Neural cell (in vitro differentiated cells): Measurements from ENCODE around the gene APAF1. TPM values are rescaled to one million over a fixed set of nuclear protein-coding genes. Genes with fewer than 3 reads are reported as not detected.
"Not testable (repeated sequence)": the region's sequence is repeated elsewhere in the genome, so short reads cannot be mapped to it uniquely, and the experiment has no call there.

ENCODE experiments used
- H2AFZ ChIP-seq: fragments of 200-600, 300-800 bp; sonication (generic), shearing (Covaris generic); 2 replicates; pipeline ENCODE4 v1.6.0; 2014; ENCODE audit warnings: low read depth, mild to moderate bottlenecking, antibody characterized with exemption, low read length, moderate library complexity
- H3F3A ChIP-seq: fragments of 200-600 bp; shearing (Covaris generic); 2 replicates; pipeline ENCODE4 v1.6.1; 2016; ENCODE audit warnings: mild to moderate bottlenecking, moderate library complexity, mixed read lengths, antibody characterized with exemption, low read length; ENCODE audit not compliant: insufficient read depth, poor library complexity, severe bottlenecking
- H3K27ac ChIP-seq: fragments of 200-600, 300-800 bp; sonication (generic), shearing (Covaris generic); 2 replicates; pipeline ENCODE4 v1.5.1; 2014; ENCODE audit warnings: mild to moderate bottlenecking, low read length, moderate library complexity
- H3K27me3 ChIP-seq: fragments of 300-800, 200-600 bp; sonication (generic), shearing (Covaris generic); 2 replicates; pipeline ENCODE4 v1.6.0; 2014; ENCODE audit warnings: mild to moderate bottlenecking, low read depth, low read length, moderate library complexity; ENCODE audit not compliant: insufficient read depth
- H3K36me3 ChIP-seq: fragments of 300-800, 200-600 bp; sonication (generic), shearing (Covaris generic); 2 replicates; pipeline ENCODE4 v1.5.1; 2014; ENCODE audit warnings: mild to moderate bottlenecking, antibody characterized with exemption, low read length, moderate library complexity; ENCODE audit not compliant: insufficient read depth
- H3K4me2 ChIP-seq: fragments of 300-800, 200-600 bp; sonication (generic), shearing (Covaris generic); 2 replicates; pipeline ENCODE4 v1.6.0; 2014; ENCODE audit warnings: mild to moderate bottlenecking, low read length
- H3K4me3 ChIP-seq: fragments of 300-800, 200-600 bp; sonication (generic), shearing (Covaris generic); 2 replicates; pipeline ENCODE4 v1.5.1; 2014; ENCODE audit warnings: mild to moderate bottlenecking, low read length, moderate library complexity
- H3K79me2 ChIP-seq: fragments of 200-600 bp; shearing (Covaris generic); replicated peaks from 2 replicates; pipeline ENCODE4 v1.6.0; 2014; ENCODE audit warnings: mild to moderate bottlenecking, low read length, moderate library complexity; ENCODE audit not compliant: insufficient read depth
- H3K9ac ChIP-seq: fragments of 300-800, 200-600 bp; sonication (generic), shearing (Covaris generic); 2 replicates; pipeline ENCODE4 v1.6.1; 2016; ENCODE audit warnings: mild to moderate bottlenecking, low read length, mixed read lengths
- H3K9me2 ChIP-seq: fragments of 200-600 bp; shearing (Covaris generic); 2 replicates; pipeline ENCODE4 v1.6.1; 2016; ENCODE audit warnings: mild to moderate bottlenecking, low read length, mixed read lengths; ENCODE audit not compliant: insufficient read depth
- H3K9me3 ChIP-seq: fragments of 200-600, 300-800 bp; sonication (generic), shearing (Covaris generic); 2 replicates; pipeline ENCODE4 v1.6.1; 2016; ENCODE audit warnings: mild to moderate bottlenecking, mixed run types, low read length, moderate library complexity, mixed read lengths
- H4K20me1 ChIP-seq: fragments of 200-600 bp; shearing (Covaris generic); 2 replicates; pipeline ENCODE4 v1.6.1; 2016; ENCODE audit warnings: mild to moderate bottlenecking, mixed run types; ENCODE audit not compliant: insufficient read depth
- EP300 ChIP-seq: fragments of 450-650 bp; conservative IDR thresholded peaks from 2 replicates; pipeline ENCODE4 v1.6.1; 2014; ENCODE audit warnings: antibody characterized with exemption, mild to moderate bottlenecking, moderate library complexity; ENCODE audit not compliant: poor library complexity, severe bottlenecking
- EZH2 ChIP-seq: fragments of 200-600, 300-800 bp; shearing (Covaris generic), sonication (generic); IDR thresholded peaks from 2 replicates; pipeline ENCODE4 v1.6.1; 2014; ENCODE audit warnings: antibody characterized with exemption, low read length, borderline replicate concordance, mild to moderate bottlenecking; ENCODE audit not compliant: insufficient read depth, poor library complexity, severe bottlenecking
- MXI1 ChIP-seq: fragments of 450-650 bp; conservative IDR thresholded peaks from 2 replicates; pipeline ENCODE4 v1.6.1; 2014; ENCODE audit warnings: antibody characterized with exemption, mild to moderate bottlenecking; ENCODE audit not compliant: poor library complexity, severe bottlenecking
- POLR2AphosphoS5 ChIP-seq: IDR thresholded peaks from 2 replicates; pipeline ENCODE4 v1.6.1; 2012
- RAD21 ChIP-seq: fragments of 450-650 bp; conservative IDR thresholded peaks from 2 replicates; pipeline ENCODE4 v1.6.1; 2014; ENCODE audit warnings: antibody characterized with exemption, mild to moderate bottlenecking, moderate library complexity
- SMC3 ChIP-seq: fragments of 450-650 bp; conservative IDR thresholded peaks from 2 replicates; pipeline ENCODE4 v1.6.1; 2014; ENCODE audit warnings: antibody characterized with exemption, mild to moderate bottlenecking, moderate library complexity; ENCODE audit not compliant: poor library complexity
- TAF1 ChIP-seq: IDR thresholded peaks from 2 replicates; pipeline ENCODE4 v1.6.1; 2012; ENCODE audit warnings: low read depth
- polyA plus RNA-seq: library from polyadenylated mRNA; depleted of rRNA; stranded (reverse); fragments of >200 nt; gene quantifications from 2 replicates; pipeline ENCODE4 v1.2.3, GENCODE V29; 2014
- TF ChIP-seq, protein P1 (sequence below): fragments of 450-650 bp; IDR thresholded peaks from 2 replicates; pipeline ENCODE4 v1.5.1; 2014; ENCODE audit warnings: antibody characterized with exemption, mild to moderate bottlenecking, moderate library complexity; ENCODE audit not compliant: poor library complexity, severe bottlenecking
- TF ChIP-seq, protein P2 (sequence below): IDR thresholded peaks from 2 replicates; pipeline ENCODE4 v1.6.1; 2012; ENCODE audit warnings: borderline replicate concordance

The APAF1 gene
- polyA plus RNA-seq, 1 donor from 2014 or later = 32.2 TPM

DNA sequence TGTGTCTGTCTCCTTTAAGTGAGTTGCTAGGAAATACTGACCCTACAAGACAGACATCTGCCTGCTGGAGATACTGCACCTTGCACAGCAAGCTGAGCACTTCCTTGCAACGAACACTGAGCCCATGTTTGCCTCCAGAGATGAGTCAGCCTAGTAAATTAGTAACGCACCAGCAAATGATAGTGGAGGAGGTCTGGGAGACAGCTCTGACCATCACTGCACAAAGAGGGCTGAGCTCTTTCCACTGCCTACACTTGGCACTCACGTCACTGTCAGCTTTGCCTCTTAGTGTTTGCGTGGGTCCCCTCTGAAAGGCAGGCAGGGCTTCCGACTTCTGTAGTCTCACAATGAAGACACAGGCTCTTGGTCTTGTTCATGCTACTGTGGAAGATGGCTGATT is 109.0 kb downstream of the APAF1 start:
- H3K9me3 ChIP-seq = no peaks in the 10 kb centered on the region
- H4K20me1 ChIP-seq = no peaks in the 10 kb centered on the region
- H2AFZ ChIP-seq = no peak overlapping the region
- no peak overlapping the region for H3K4me3 ChIP-seq
- H3K4me2 ChIP-seq = no peak overlapping the region
- TF ChIP-seq, protein P1, sequence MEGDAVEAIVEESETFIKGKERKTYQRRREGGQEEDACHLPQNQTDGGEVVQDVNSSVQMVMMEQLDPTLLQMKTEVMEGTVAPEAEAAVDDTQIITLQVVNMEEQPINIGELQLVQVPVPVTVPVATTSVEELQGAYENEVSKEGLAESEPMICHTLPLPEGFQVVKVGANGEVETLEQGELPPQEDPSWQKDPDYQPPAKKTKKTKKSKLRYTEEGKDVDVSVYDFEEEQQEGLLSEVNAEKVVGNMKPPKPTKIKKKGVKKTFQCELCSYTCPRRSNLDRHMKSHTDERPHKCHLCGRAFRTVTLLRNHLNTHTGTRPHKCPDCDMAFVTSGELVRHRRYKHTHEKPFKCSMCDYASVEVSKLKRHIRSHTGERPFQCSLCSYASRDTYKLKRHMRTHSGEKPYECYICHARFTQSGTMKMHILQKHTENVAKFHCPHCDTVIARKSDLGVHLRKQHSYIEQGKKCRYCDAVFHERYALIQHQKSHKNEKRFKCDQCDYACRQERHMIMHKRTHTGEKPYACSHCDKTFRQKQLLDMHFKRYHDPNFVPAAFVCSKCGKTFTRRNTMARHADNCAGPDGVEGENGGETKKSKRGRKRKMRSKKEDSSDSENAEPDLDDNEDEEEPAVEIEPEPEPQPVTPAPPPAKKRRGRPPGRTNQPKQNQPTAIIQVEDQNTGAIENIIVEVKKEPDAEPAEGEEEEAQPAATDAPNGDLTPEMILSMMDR = no peak
- TF ChIP-seq TAF1 (no peak), EP300 (no peak), POLR2AphosphoS5 (no peak), EZH2 (no peak), SMC3 (no peak), MXI1 (no peak), RAD21 (no peak)
- TF ChIP-seq, protein P2, sequence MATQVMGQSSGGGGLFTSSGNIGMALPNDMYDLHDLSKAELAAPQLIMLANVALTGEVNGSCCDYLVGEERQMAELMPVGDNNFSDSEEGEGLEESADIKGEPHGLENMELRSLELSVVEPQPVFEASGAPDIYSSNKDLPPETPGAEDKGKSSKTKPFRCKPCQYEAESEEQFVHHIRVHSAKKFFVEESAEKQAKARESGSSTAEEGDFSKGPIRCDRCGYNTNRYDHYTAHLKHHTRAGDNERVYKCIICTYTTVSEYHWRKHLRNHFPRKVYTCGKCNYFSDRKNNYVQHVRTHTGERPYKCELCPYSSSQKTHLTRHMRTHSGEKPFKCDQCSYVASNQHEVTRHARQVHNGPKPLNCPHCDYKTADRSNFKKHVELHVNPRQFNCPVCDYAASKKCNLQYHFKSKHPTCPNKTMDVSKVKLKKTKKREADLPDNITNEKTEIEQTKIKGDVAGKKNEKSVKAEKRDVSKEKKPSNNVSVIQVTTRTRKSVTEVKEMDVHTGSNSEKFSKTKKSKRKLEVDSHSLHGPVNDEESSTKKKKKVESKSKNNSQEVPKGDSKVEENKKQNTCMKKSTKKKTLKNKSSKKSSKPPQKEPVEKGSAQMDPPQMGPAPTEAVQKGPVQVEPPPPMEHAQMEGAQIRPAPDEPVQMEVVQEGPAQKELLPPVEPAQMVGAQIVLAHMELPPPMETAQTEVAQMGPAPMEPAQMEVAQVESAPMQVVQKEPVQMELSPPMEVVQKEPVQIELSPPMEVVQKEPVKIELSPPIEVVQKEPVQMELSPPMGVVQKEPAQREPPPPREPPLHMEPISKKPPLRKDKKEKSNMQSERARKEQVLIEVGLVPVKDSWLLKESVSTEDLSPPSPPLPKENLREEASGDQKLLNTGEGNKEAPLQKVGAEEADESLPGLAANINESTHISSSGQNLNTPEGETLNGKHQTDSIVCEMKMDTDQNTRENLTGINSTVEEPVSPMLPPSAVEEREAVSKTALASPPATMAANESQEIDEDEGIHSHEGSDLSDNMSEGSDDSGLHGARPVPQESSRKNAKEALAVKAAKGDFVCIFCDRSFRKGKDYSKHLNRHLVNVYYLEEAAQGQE = no peak
- H3K36me3 ChIP-seq = peaks cover 15% of the 10 kb centered on the region
- no peaks in the 10 kb centered on the region for H3K79me2 ChIP-seq
- H3K9ac ChIP-seq = no peak overlapping the region
- H3K27me3 ChIP-seq = no peaks in the 10 kb centered on the region
- H3K9me2 ChIP-seq = no peaks in the 10 kb centered on the region
- no peak overlapping the region for H3K27ac ChIP-seq
- H3F3A ChIP-seq = no peaks in the 10 kb centered on the region

DNA sequence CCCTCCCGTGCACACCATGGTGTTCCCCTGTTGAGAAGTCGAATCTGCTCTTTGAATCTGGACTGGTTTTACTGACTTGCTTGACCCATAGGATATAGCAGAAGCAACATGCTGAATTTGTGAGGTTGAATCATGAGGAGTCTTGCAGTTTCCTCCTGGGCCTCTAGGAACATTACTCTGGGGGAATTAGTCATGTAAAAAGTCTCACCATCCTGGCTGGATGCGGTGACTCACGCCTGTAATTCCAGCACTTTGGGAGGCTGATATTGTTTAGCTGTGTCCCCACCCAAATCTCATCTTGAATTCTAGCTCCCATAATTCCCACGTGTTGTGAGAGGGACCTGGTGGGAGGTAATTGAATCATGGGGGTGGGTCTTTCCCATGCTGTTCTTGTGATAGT is 110.8 kb downstream of the APAF1 start:
- not testable (repeated sequence) for H3K27me3 ChIP-seq, H3K79me2 ChIP-seq, H3K4me2 ChIP-seq, H2AFZ ChIP-seq, H4K20me1 ChIP-seq, H3K9ac ChIP-seq, H3K4me3 ChIP-seq, H3K9me3 ChIP-seq, H3K9me2 ChIP-seq, H3K27ac ChIP-seq, H3F3A ChIP-seq
- peaks cover 11% of the 10 kb centered on the region for H3K36me3 ChIP-seq

DNA sequence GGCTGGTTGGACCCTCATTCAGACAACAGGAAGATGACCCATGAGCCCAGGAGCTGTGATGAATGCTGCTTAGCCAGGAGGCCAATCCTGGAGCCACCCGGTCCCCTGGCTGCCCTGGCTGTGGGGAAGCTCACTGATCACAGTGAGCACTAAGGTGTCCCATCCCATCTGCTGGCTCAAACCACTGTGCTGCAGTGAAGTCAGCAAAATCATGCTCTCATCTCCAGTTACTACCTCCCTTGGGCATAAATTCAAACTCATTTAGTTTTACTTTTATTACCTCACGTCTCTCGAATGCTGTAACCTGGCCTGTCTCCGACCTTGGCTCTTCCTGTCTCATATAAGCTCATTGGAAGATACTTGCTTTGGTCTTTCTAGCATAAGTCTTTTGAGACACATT is 112.4 kb downstream of the APAF1 start:
- Histone ChIP-seq H3F3A (no peaks in the 10 kb centered on the region), H3K27ac (no peak overlapping the region), H3K4me2 (no peak overlapping the region), H2AFZ (no peak overlapping the region), H4K20me1 (no peaks in the 10 kb centered on the region), H3K4me3 (no peak overlapping the region), H3K9me2 (no peaks in the 10 kb centered on the region), H3K9me3 (no peaks in the 10 kb centered on the region), H3K79me2 (no peaks in the 10 kb centered on the region), H3K27me3 (no peaks in the 10 kb centered on the region), H3K36me3 (peaks cover 11% of the 10 kb centered on the region), H3K9ac (no peak overlapping the region)
- TF ChIP-seq RAD21 = no peak
